HG02973 (cell line): Measurements from ENCODE around the gene GAB3.
"Not testable (repeated sequence)": the region's sequence is repeated elsewhere in the genome, so short reads cannot be mapped to it uniquely, and the experiment has no call there.

Experiments used
- ATAC-seq: cut with Tn5 transposase; IDR thresholded peaks from one replicate; pipeline ENCODE4 v1.9.1; 2021; ENCODE audit warnings: moderate library complexity; ENCODE audit not compliant: unreplicated experiment

The GAB3 gene

DNA sequence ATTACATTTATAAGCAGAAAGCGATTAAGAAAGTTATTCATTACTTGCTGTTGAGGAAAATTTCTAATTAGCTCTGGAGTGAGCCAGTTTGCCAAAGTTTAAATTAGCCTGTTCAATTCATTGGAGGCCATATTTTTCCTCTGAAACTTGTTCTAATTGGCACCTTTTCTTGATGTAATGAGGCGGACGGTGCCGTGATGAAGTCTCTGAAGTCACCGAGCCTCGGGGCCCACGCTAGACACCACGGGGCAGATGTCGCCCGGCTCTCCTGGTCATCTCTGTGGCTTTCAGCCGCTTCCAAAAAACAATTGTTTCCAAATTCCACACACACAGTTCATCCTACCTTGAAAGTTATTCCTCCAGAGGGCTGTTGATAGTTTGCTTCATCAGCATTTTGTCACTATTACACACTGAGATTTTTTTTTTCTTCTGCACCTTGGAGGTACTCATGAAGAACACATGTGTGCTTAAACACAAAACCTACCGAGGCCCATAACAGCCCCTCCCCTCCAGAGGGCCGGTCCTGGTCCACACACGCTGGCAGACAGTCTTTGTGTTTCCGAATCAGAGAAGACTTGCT lies 93.6 kb downstream of the GAB3 start:
- no peak for ATAC-seq

DNA sequence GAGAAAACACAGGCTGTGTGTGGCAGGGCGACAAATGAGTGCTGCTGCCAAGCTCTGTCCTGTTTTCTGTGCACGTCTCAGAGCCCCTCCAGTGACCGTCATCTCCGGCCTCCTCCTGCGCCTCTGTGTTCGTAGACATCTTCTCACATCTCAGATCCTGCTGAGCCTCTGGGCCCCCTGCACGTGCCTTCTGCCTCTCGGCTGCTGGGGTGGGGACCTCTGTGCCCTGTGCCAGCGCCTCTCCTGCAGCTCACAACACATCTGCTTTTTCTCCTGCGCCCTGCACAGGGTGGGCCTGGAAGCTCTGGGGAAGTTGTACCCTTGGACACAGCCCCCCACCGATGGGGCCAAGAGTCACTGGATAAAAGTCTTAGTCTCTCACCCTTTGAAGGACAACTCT lies 95.1 kb downstream of the GAB3 start:
- ATAC-seq, result no peak

DNA sequence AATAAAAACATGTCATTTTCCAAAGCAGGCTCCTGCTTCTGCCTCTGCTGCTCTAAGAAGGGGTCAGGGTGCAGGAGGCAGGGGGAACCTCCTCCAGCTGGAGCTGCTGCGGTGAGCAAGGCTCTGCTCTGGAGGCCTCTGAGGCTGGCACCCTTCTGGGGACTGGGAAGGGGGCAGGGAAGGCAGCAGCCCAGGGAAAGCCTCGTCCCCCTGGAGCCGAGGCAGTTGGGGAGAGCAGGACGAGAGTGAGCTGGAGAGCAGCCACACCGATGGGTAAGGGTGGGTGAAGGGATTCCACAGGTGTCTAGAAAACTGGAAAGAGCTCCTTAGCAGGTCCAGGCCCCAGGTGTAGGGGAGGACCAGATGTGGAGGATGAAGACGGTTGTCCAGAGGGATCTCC lies 95.5 kb downstream of the GAB3 start:
- no peak for ATAC-seq

DNA sequence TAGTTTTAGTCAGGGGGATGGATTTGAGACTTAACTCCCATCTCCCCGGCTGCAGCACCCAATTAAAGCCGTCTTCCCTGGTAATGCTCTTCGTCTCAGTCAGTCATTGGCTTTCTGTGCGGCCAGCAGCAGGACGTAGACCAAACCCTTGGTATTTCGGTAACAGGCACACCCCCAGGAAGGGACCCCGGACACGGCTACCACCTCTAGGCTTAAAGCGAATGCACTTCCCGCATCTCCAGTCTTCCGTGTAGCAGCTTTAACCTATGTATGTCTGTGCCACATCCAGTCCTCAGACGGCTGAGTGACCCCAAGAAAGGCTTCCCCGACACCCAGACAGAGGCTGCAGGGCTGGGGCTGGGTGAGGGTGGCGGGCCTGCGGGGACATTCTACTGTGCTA lies 96.0 kb downstream of the GAB3 start:
- no peak for ATAC-seq

DNA sequence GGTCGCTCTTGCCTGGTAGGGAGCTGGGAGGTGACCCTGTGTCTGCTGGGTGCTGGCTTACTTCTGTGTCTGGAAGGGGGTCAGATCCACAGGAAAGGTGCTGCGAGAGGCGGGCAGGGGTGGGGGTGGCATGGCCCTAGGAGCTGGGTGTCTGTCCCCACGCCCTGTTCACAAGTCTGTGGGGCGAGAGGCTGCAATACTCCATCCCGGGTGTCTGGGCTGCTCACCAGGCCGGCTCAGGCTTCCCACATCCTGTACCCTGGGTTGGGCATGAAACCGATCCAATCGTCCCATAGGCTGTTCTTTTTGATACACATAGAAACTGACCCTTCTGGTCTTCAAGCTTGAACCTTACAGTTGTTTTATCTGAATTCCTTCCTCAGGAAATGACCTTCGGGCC lies 96.5 kb downstream of the GAB3 start:
- ATAC-seq, result no peak

DNA sequence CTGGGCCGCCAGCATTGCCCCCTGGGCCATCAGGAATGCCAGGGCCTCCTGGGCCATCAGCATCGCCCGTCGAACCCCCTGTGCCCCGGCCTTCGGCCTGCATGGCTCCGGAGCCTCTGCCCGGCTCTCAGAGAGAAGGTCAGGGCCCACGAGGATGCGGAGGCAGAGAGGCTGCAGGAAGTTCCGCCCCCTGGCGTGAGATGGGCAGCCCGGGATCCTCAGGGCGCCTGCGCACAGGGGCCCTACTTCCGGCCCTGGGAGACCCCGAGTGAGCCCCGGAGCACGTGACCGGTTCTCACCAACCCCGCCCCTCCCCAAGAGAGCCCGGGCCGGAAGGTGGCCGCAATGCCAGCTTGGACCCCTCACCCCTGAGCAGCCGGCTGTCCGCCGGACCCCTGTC lies 97.5 kb downstream of the GAB3 start, which contains the start of gene CTAG2:
Gene CTAG2, minus strand, starts transcription at position 167 of the 400 bp plus-strand sequence. Its CDS starts 64 bp downstream, at position 103.
- not testable (repeated sequence) for ATAC-seq

DNA sequence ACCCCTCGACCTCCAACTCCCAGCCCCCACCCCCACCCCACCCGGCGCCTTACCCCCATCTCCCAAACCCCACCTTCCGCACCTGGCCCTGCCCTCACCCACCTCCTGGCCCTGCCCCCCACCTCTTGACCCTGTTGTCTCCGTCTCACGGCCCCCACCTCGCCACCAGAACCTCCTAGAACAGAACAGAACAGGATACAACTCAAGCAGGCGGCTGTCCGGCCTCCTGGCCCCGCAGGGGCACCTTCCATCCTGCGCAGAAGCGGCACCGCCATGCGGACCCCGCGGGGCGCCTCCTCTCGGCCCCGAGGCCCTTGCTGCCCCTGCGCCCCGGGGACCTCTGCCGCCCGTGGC lies 97.9 kb downstream of the GAB3 start:
- no peak for ATAC-seq

DNA sequence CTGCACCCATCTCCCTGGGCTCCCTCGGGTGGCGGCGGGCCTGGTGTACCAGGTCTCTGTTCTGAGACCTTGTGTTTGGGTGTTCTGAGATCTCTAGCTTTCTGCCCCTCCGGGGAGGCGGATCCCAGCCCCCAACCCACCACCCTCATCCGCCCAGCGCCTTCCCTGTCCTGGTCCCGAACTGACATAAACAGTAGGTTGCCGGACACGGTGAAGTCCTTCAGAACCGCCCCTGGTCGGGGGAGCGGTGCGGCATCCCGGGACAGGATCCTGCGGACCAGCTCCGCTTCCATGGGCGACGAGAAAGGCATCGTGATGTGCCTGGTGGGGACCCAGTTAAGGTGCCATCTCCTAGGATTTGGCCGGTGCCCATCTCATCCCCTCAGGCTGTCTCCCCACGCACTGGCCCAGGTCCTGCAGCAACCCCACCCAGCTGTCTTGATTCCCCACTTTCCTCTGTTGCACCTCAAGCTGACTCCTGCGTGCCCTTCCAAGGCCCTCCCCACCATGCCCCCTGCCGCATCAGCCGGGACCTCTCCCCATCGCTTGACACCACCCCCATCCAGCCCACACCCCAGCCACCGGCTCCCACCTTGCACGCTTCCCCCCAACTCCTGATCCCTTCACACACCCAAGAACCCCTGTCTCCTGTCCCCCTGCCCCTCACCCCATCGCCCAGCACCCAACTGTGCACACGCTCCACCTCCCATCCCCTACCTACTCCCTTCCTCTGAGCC lies 98.4 kb downstream of the GAB3 start:
- no peak for ATAC-seq

DNA sequence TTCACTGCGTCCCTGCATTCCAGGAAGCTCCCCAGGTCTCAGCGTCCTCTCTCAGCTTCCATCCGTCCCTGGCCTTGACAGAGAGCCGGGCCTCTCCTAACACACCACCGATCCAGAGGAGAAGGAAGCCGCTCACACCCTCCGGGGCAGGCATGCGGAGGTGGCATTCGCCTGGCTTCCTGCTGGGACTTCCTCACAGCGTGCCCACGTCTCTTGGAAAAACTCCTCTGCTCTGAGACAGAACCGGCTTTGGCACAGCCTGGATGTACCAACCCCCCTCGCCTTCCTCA lies 100.7 kb downstream of the GAB3 start:
- ATAC-seq, result no peak

DNA sequence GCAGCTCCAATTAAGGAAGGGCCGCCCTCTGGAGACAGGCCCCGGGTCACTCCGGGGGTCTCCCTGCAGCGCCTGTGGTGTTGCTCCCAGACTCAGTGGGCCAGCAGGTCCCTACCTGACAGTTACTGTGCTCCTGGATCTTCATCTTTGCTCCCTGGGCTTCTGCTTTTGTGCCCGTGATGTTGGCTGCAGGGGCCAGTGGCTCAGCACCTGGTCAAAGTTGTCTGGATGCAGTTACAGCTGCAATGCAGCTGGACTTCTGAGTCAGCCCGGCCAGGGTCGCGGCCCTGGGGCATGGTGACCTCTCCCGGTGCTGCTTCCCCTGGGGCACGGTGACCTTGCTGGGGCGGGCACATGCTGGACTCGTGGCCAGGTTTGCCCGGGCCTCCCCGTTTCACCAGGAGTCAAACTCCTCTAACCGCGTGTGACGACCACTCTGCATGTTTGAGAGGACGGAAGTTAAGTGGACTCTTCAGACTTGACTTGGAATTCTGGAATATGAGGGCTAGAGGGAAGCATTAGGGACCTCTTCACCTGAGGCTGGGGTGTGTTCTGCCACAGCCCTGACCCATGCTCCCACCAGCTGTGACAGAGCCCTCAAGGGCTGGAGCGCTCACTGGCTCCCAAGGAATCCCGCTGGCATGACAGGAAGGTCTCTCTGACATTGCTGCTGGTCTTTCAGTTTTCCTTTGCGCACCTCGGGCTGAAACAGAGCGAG lies 101.2 kb downstream of the GAB3 start:
- ATAC-seq, result no peak

DNA sequence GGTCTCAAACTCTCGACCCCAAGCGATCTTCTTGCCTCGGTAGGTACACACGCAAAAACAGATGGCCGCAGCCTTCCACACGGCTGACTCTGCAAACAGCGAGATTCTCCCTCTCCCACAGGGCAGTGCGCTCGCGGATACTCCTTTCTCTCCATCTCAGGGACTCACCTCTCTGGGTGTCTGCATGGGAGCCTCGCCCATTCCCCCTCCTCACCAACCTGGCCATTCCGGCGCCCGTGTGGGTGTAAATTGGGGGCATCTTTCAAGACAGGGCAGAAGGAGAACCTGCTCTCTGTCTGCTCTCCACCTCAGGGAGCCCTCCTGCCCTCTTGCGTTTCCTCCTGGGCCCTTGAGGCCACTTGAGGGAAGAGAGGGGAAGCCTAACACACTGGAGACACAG lies 101.9 kb downstream of the GAB3 start:
- no peak for ATAC-seq

DNA sequence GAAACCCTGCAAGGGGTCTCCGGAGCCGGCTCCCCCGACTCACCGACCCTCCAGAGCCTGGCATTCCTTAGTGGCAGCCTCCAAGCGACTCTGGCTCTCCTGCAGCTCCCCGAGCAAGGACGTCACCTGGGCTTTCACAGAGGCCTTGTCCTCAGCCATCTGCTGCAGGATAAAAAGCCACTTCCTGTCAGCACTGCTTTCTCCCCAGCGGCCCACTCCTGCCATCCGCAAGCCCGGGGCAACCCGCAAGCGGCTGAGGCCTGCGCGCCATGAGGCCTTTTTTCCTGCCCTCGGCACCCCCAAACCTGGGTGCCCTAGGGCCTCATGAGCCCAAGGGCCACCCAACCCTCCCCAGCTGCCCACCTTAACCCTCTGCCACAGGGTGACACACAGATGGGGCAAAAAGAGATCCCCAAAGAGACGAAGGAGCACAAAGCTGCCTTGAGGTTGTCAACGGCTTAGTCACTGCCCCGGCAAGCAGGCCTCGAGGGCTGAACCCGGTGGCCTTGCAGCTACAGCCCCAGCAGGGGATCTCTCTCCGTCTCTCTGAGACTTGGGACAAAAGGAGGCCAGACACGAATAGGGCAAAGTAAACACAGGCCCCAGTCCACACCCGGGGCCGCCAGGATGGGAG lies 105.0 kb downstream of the GAB3 start:
- ATAC-seq, result not testable (repeated sequence)

DNA sequence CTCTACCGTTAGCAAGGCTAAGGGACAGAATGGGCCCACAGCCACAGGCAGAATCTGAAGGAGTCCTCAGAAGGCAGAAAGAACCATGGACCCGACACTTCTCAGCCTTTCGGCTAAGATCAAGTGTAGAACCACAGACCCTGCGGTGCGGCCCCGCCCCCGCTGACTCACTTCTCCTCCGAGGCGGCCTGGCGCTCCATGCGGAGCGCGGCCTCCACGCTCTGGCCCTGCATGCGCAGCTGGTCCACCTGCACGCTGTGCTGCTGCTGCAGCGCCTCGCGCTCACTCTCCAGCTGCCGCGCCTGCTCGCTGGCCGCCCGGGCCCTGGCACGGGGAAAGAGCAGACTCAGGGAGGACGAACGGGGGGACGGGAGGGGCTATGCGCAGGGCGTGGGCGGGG lies 107.2 kb downstream of the GAB3 start:
- ATAC-seq, result not testable (repeated sequence)

DNA sequence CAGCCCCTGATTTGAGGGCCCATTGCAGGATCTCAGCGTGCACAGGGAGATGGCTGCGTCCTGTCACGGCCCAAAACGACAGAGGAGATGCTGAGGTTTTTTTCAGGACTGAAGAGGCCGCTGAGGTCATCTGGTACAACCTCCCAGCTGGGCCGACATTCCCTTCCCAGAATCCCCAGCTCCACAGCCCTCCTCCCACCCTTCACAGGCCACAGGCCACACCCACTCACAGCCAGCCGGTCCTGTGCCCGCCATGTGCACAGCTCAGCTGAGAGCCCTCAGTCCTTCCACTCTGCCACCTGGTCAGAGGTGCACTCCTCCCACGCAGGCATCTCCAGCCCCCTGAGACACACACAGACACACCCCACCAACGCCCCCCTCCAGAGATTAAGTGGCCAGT lies 109.1 kb downstream of the GAB3 start:
- ATAC-seq, result not testable (repeated sequence)

DNA sequence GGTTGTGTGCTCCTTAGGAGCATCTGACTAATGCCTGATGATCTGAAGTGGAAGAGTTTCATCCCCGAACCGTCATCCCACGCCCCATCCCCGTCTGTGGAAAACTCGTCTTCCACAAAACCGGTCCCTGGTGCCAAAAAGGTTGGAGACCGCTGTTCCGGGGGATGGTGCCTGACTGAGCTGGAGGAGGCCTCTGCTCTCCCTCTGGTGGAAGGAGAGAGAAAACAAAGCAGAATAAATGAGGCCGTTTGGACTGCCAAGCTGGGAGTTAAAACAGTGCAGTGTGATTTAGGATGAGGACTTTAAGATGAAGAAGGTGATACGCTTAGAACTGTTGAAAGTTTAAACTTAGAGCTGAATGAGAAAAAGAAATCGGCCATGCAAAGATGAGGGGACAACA lies 117.2 kb downstream of the GAB3 start:
- ATAC-seq, result not testable (repeated sequence)

DNA sequence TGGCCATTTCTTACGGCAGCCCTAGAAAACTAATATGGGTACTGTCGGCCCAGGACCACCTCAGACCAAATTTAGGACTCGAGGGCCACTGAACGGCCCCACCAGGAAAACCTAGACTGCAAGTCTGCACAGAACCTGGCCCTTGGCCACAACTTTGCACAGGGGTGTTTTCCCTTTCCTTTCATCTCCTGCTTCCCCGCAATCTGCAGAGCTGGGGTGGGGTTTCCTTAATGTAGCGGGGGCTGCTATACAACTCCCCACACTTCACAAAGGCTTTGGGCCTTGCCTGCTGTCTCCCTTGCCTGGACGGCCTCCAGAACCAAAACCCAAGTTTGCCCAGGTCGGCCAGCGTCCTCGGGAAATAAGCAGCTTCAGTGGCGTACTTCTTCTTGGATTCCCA lies 119.9 kb downstream of the GAB3 start:
- ATAC-seq, result not testable (repeated sequence)

DNA sequence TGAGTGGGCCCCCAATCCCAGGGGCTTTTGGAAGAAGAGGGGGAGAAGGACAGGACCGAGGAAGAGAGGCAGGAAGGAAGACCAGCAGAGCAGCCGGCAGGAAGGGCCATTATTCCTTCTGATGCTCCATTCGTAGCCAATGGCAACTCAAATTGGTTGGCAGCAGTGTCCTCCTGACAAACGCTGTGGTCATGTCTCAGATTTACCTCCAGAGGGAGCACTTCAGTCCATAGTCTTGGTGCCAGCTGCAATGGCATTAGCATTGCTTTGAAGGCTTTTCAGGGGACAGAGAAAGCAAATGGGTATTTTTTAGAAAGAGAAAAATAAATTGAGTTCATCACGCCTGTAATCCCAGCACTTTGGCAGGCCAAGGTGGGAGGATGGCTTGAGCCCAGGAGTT lies 121.9 kb downstream of the GAB3 start:
- not testable (repeated sequence) for ATAC-seq
